Measurements from ENCODE around the gene PIGK. TPM values are rescaled to one million over a fixed set of nuclear protein-coding genes. Genes with fewer than 3 reads are reported as not detected.

The PIGK gene
- total and polyA plus RNA-seq, 2 experiments from 2014 or later: 60.0 to 79.2 TPM

DNA sequence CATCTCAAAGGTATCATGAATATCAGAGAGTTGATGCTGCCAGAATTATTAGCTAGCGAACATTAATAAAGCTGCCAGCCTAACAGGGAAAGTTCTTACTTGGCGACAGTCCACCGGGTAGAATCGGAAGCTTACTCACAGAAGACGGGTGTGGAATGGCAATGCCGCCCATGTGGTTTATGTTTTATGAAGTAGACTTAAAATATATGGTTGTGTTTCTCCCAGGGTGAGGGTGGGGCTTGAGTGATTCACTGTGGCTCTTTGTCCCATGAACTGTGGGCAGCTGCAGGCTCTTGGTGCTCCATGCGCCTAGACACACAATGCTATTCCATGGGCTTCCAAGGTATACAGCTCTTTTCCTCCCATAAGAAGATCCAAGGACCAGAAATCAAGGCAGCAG, 162.7 kb downstream of the PIGK start:
- DNase-seq: no peak
- no peaks in the 10 kb centered on the region for H3K9me3 ChIP-seq (ENCODE audit: low read depth)
- H3K27ac ChIP-seq: no peak overlapping the region
- H4K20me1 ChIP-seq (ENCODE audit: insufficient read depth): no peaks in the 10 kb centered on the region
- 87 to 90% methylated on average over 7 of the region's 7 CpGs for WGBS, 2 experiments (ENCODE audit: low coverage in 1 of 2, low lambda C conversion rate in 2 of 2, missing lambda C conversion rate in 2 of 2)
- no peaks in the 10 kb centered on the region for H3K79me2 ChIP-seq (ENCODE audit: insufficient read depth)
- TF ChIP-seq EZH2 (IDR thresholded peaks at IDR 0.05; ENCODE audit: insufficient read depth, poor library complexity, severe bottlenecking) (no peak), EZH2phosphoT487 (IDR thresholded peaks at IDR 0.05; ENCODE audit: insufficient read depth, low read depth) (no peak)
- H3K9ac ChIP-seq: no peak overlapping the region
- in situ Hi-C loops (cut with MboI): no loop called here
- H3K4me2 ChIP-seq (ENCODE audit: unreplicated experiment): no peak overlapping the region
- no peaks in the 10 kb centered on the region for H3F3A ChIP-seq (ENCODE audit: insufficient read depth)
- H2AFZ ChIP-seq: no peak overlapping the region
- no peaks in the 10 kb centered on the region for H3K4me1 ChIP-seq (ENCODE audit: insufficient read depth)
- no peaks in the 10 kb centered on the region for H3K9me2 ChIP-seq (ENCODE audit: insufficient read depth)
- H3K27me3 ChIP-seq (replicated peaks; ENCODE audit: insufficient read depth): no peaks in the 10 kb centered on the region
- H3K36me3 ChIP-seq (ENCODE audit: low read depth): no peaks in the 10 kb centered on the region
- H3K4me3 ChIP-seq: no peak overlapping the region

DNA sequence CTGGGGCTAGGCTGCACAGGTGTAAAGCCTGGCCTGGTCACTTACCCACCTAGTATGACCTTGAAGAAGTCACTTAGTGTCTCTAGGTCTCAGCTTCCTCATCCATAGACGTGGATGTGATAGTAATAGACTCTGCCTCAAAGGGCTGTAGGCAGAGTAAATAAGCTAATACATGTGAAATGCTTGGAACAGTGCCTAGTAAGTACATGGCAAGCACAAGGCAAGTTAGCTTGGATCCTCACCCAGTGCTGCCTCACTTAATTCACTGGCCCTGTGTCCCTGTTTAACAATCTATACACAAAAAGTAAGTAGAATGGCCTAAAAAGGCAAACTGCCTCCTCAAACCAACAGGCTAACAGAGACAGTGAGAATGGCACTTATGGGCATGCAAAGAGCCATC, 167.8 kb downstream of the PIGK start:
- H3K9me3 ChIP-seq (ENCODE audit: low read depth): no peaks in the 10 kb centered on the region
- H3K27ac ChIP-seq: no peak overlapping the region
- in situ Hi-C loops (cut with MboI): no loop called here
- TF ChIP-seq EZH2phosphoT487 (IDR thresholded peaks at IDR 0.05; ENCODE audit: insufficient read depth, low read depth): no peak
- TF ChIP-seq EZH2 (IDR thresholded peaks at IDR 0.05; ENCODE audit: insufficient read depth, poor library complexity, severe bottlenecking): no peak
- no peak overlapping the region for H3K4me3 ChIP-seq
- no peak overlapping the region for H3K4me2 ChIP-seq (ENCODE audit: unreplicated experiment)
- H4K20me1 ChIP-seq (ENCODE audit: insufficient read depth): no peaks in the 10 kb centered on the region
- 42 to 54% methylated on average over 1 of the region's 1 CpG for WGBS, 2 experiments (ENCODE audit: low coverage in 1 of 2, low lambda C conversion rate in 2 of 2, missing lambda C conversion rate in 2 of 2)
- H3K36me3 ChIP-seq (ENCODE audit: low read depth): no peaks in the 10 kb centered on the region
- no peaks in the 10 kb centered on the region for H3K27me3 ChIP-seq (replicated peaks; ENCODE audit: insufficient read depth)
- H3K9ac ChIP-seq: no peak overlapping the region
- no peaks in the 10 kb centered on the region for H3K79me2 ChIP-seq (ENCODE audit: insufficient read depth)
- no peak for DNase-seq
- H2AFZ ChIP-seq: no peak overlapping the region
- H3K9me2 ChIP-seq (ENCODE audit: insufficient read depth): no peaks in the 10 kb centered on the region
- H3K4me1 ChIP-seq (ENCODE audit: insufficient read depth): no peaks in the 10 kb centered on the region
- no peaks in the 10 kb centered on the region for H3F3A ChIP-seq (ENCODE audit: insufficient read depth)

DNA sequence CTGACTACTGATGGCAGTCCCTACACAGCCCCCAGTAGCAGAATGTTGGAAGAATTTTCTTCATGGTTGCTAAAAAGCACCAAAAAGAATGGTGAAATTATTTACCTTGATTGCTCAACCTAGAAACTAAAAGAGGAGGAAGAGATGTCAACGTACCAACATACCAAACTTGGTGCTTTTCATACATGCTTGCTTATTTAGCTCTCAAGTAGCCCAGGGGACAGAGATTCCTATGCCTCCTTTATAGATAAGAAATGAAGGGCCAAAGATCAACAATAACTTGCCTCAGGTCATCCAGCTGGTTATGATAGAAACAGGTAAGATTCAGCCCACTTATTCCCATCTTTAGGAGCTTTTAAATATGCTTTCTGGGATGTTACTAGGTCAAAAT, 170.6 kb downstream of the PIGK start:
- Histone ChIP-seq H2AFZ (no peak overlapping the region), H3K9ac (no peak overlapping the region), H3K4me2 (ENCODE audit: unreplicated experiment) (no peak overlapping the region), H3K4me3 (no peak overlapping the region), H3K36me3 (ENCODE audit: low read depth) (no peaks in the 10 kb centered on the region), H3K79me2 (ENCODE audit: insufficient read depth) (no peaks in the 10 kb centered on the region), H4K20me1 (ENCODE audit: insufficient read depth) (no peaks in the 10 kb centered on the region), H3F3A (ENCODE audit: insufficient read depth) (no peaks in the 10 kb centered on the region), H3K4me1 (ENCODE audit: insufficient read depth) (no peaks in the 10 kb centered on the region), H3K9me3 (ENCODE audit: low read depth) (no peaks in the 10 kb centered on the region), H3K27ac (no peak overlapping the region), H3K9me2 (ENCODE audit: insufficient read depth) (no peaks in the 10 kb centered on the region), H3K27me3 (replicated peaks; ENCODE audit: insufficient read depth) (no peaks in the 10 kb centered on the region)
- no peak for TF ChIP-seq EZH2 (IDR thresholded peaks at IDR 0.05; ENCODE audit: insufficient read depth, poor library complexity, severe bottlenecking)
- TF ChIP-seq EZH2phosphoT487 (IDR thresholded peaks at IDR 0.05; ENCODE audit: insufficient read depth, low read depth): no peak
- WGBS, 2 experiments (ENCODE audit: low coverage in 1 of 2, low lambda C conversion rate in 2 of 2, missing lambda C conversion rate in 2 of 2): 73 to 79% methylated on average over 1 of the region's 1 CpG
- in situ Hi-C loops (cut with MboI): no loop called here
- DNase-seq: no peak

- in situ Hi-C loops (cut with MboI): no loop called here
These were observed 171.1 kb downstream of the PIGK start for GRCh38 chr1:77047978-77048614.

More at GRCh38 chr1:77047978-77048614, 171.1 kb downstream of the PIGK start:
- no peak overlapping the region for H3K27ac ChIP-seq
- DNase-seq: no peak
- H3K36me3 ChIP-seq (ENCODE audit: low read depth): no peaks in the 10 kb centered on the region
- H3K9me3 ChIP-seq (ENCODE audit: low read depth): no peaks in the 10 kb centered on the region
- no peaks in the 10 kb centered on the region for H3K4me1 ChIP-seq (ENCODE audit: insufficient read depth)
- TF ChIP-seq EZH2phosphoT487 (IDR thresholded peaks at IDR 0.05; ENCODE audit: insufficient read depth, low read depth) (no peak), EZH2 (IDR thresholded peaks at IDR 0.05; ENCODE audit: insufficient read depth, poor library complexity, severe bottlenecking) (no peak)
- H3K9me2 ChIP-seq (ENCODE audit: insufficient read depth): no peaks in the 10 kb centered on the region
- no peaks in the 10 kb centered on the region for H3K79me2 ChIP-seq (ENCODE audit: insufficient read depth)
- no peak overlapping the region for H3K9ac ChIP-seq
- H3F3A ChIP-seq (ENCODE audit: insufficient read depth): no peaks in the 10 kb centered on the region
- no peak overlapping the region for H2AFZ ChIP-seq
- 83 to 90% methylated on average over 3 of the region's 3 CpGs for WGBS, 2 experiments (ENCODE audit: low coverage in 1 of 2, low lambda C conversion rate in 2 of 2, missing lambda C conversion rate in 2 of 2)
- H3K27me3 ChIP-seq (replicated peaks; ENCODE audit: insufficient read depth): no peaks in the 10 kb centered on the region
- no peaks in the 10 kb centered on the region for H4K20me1 ChIP-seq (ENCODE audit: insufficient read depth)
- H3K4me2 ChIP-seq (ENCODE audit: unreplicated experiment): no peak overlapping the region
- no peak overlapping the region for H3K4me3 ChIP-seq

Data from GM23248 (cell line).